A549 treated with CORT108297 at 1 μM for 4 hours (cell line): Measurements from ENCODE around the gene GNAL. TPM values are rescaled to one million over a fixed set of nuclear protein-coding genes. Genes with fewer than 3 reads are reported as not detected.

Source experiments
- total RNA-seq: library from RNA; stranded (reverse); fragments of 200-300 nt; extraction: Qiagen RNA extraction; gene quantifications from 5 replicates; pipeline ENCODE4 v1.2.3, GENCODE V29; 2022

Gene GNAL
- 4.4 to 6.3 TPM (median 5.7 TPM) in 5 replicates for total RNA-seq

DNA sequence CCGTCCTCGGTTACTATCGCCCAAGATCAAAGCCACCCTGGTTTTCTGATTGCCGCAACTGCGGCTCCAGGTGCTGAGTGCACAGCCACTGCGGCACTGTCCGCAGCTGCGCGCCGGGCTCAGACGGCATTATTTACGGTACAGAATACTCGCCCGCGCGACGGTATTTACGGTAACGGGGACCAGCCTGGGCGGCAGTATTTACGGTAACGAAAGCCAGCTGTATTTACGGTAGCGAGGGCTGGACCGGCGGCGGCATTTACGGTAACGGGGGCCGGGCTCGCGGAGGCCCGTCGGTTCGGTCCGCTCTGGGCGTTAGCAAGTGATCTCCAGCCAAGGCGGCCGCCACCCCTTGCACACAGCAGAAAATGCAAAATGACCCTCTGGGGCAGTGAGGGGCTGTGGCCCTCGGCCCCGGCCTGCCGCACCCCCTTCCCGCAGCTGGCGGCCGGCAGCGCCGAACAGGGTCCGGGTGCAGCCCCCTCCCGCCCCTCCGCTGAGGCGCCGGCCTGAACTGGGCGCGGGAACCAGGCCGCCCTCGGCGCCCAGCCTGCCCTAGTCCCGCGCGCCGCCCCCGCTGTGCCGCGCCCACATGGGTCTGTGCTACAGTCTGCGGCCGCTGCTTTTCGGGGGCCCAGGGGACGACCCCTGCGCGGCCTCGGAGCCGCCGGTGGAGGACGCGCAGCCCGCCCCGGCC is at the start of gene GNAL:
Gene GNAL, plus strand, starts transcription at position 293 of the 697 bp plus-strand sequence. Its CDS starts 300 bp downstream, at position 593.

DNA sequence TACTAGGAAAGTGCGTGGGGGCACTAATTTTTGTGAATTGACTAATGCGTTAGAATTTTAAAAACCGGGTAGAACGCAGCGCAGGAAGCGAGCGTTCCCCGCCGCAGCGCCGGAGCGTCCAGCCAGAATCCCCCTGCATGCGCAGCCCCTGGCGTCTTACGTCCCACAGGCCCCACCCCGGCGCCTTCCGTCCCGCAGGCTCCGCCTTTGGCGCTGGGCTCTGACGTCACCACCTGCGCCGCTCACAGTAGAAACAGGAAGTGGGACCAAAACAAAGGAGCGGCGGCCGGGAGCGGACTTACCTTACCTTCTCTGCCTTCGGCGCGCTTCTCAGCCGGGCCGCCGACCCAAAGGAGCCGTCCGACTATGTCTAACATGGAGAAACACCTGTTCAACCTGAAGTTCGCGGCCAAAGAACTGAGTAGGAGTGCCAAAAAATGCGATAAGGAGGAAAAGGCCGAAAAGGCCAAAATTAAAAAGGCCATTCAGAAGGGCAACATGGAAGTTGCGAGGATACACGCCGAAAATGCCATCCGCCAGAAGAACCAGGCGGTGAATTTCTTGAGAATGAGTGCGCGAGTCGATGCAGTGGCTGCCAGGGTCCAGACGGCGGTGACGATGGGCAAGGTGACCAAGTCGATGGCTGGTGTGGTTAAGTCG is 162.2 kb downstream of the GNAL start, which contains the start of gene CHMP1B:
Gene CHMP1B, plus strand, starts transcription at position 268 of the 660 bp plus-strand sequence. Its CDS starts 99 bp downstream, at position 367.

DNA sequence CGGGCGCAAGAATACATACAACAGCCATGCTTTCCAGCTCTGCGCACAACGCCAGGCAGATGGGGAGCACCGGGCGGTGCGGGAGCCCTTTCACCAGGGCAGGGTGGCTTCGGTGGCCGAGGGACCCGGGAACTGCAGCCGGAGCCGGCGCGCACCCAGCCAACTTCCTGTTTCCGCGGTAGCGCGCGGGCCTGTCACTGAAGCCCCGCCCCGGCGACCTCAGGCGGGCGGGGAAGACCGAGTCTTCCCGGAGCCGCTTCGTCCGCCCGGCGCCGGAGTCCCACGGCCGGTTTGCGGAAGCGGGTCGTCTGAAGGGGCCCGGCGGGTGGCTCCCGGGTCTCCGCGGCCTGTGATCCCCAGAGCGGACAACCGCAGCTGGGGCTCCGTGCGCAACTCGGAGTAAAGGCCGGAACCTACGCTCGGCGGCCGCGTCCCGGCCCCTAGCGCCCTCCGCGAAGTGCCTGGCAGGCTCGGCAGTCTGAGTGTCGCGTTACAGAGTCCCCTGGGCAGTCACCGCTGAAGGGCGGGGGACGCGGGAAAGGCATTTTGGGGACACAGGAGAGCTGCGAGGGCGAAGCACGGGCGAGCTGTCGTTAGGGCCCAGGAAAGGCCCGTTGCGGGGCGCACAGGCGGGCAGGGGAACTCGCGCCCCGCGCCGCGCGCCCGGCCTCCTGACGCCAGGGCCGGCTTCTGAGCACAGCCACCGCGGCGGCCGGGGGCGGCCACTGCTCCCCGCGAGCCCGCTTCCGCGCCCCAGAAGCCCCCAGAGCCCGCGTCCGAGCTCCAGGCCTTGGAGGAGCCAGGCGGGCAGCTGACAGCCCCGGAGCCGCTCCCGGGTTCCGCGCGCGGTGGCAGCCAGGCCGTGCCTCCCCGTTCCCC is 219.4 kb downstream of the GNAL start, which contains the start of gene MPPE1:
Gene MPPE1, minus strand, starts transcription at position 136 of the 879 bp plus-strand sequence. CDS start 11,053 bp downstream, outside the sequence.

Other genes starting within 250 kb of the GNAL start
- not detected in 5 replicates for gene SLC35G4, start 79.7 kb upstream of the GNAL start, total RNA-seq
- 42.9 to 51.4 TPM (median 46.4 TPM) in 5 replicates for gene CHMP1B, start 162.1 kb downstream of the GNAL start, total RNA-seq
- gene MPPE1, start 219.1 kb downstream of the GNAL start, total RNA-seq: 16.1 to 20.6 TPM (median 18.5 TPM) in 5 replicates